ENCODE measurements around the gene CATSPER4.

Gene CATSPER4

GRCh38 chr1:26189331-26189730, 1.1 kb upstream of the CATSPER4 start:
- Histone ChIP-seq H3K36me3 (ENCODE audit: insufficient read depth) (no peaks in the 10 kb centered on the region), H3K27me3 (ENCODE audit: insufficient read depth, low read depth) (no peaks in the 10 kb centered on the region), H3K9ac (no peak overlapping the region), H3K27ac (no peak overlapping the region), H3K79me2 (ENCODE audit: insufficient read depth, low read depth) (no peaks in the 10 kb centered on the region), H2AFZ (ENCODE audit: low read depth) (no peak overlapping the region), H4K20me1 (ENCODE audit: insufficient read depth) (no peaks in the 10 kb centered on the region), H3K4me1 (ENCODE audit: low read depth, poor library complexity, severe bottlenecking) (no peaks in the 10 kb centered on the region), H3K4me2 (no peak overlapping the region), H3K4me3 (IDR thresholded peaks at IDR 0.05; ENCODE audit: insufficient read depth, low read depth, low read length) (no peak overlapping the region)
- TF ChIP-seq, protein P1, sequence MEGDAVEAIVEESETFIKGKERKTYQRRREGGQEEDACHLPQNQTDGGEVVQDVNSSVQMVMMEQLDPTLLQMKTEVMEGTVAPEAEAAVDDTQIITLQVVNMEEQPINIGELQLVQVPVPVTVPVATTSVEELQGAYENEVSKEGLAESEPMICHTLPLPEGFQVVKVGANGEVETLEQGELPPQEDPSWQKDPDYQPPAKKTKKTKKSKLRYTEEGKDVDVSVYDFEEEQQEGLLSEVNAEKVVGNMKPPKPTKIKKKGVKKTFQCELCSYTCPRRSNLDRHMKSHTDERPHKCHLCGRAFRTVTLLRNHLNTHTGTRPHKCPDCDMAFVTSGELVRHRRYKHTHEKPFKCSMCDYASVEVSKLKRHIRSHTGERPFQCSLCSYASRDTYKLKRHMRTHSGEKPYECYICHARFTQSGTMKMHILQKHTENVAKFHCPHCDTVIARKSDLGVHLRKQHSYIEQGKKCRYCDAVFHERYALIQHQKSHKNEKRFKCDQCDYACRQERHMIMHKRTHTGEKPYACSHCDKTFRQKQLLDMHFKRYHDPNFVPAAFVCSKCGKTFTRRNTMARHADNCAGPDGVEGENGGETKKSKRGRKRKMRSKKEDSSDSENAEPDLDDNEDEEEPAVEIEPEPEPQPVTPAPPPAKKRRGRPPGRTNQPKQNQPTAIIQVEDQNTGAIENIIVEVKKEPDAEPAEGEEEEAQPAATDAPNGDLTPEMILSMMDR (conservative IDR thresholded peaks at IDR 0.05; ENCODE audit: low read depth, low read length): no peak

- H3K36me3 ChIP-seq (ENCODE audit: insufficient read depth): no peaks in the 10 kb centered on the region
- no peak overlapping the region for H2AFZ ChIP-seq (ENCODE audit: low read depth)
- H3K4me2 ChIP-seq: no peak overlapping the region
- no peak overlapping the region for H3K9ac ChIP-seq
- no peak overlapping the region for H3K27ac ChIP-seq
- H3K4me1 ChIP-seq (ENCODE audit: low read depth, poor library complexity, severe bottlenecking): no peaks in the 10 kb centered on the region
- H4K20me1 ChIP-seq (ENCODE audit: insufficient read depth): no peaks in the 10 kb centered on the region
- no peaks in the 10 kb centered on the region for H3K79me2 ChIP-seq (ENCODE audit: insufficient read depth, low read depth)
- TF ChIP-seq, protein P1 (conservative IDR thresholded peaks at IDR 0.05; ENCODE audit: low read depth, low read length): no peak
- no peaks in the 10 kb centered on the region for H3K27me3 ChIP-seq (ENCODE audit: insufficient read depth, low read depth)
- no peak overlapping the region for H3K4me3 ChIP-seq (IDR thresholded peaks at IDR 0.05; ENCODE audit: insufficient read depth, low read depth, low read length)
Measured at GRCh38 chr1:26189751-26190275, 589 bp upstream of the CATSPER4 start.

DNA sequence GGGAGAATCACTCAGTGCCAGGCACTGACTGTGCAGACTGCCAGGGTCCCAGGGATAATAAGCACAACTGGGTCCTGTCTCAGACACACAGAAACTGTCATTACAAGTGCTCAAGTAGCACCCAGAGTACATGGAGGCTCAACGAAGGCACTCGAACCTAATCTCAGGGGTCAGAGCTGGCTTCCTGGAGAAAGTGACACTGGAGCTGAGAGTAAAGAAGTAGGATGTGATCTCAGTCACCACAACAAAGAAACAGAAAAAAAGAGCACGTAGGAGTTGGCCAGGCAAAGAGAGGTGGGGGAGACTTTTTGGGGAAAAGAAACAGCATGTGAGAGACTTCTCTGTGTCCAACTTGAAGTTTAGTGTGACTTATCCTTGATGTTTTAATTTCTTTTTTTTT, 1.3 kb downstream of the CATSPER4 start:
- Histone ChIP-seq H4K20me1 (ENCODE audit: insufficient read depth) (no peaks in the 10 kb centered on the region), H3K4me1 (ENCODE audit: low read depth, poor library complexity, severe bottlenecking) (no peaks in the 10 kb centered on the region), H2AFZ (ENCODE audit: low read depth) (no peak overlapping the region), H3K27ac (no peak overlapping the region), H3K79me2 (ENCODE audit: insufficient read depth, low read depth) (no peaks in the 10 kb centered on the region), H3K4me2 (no peak overlapping the region), H3K4me3 (IDR thresholded peaks at IDR 0.05; ENCODE audit: insufficient read depth, low read depth, low read length) (no peak overlapping the region), H3K9ac (no peak overlapping the region), H3K27me3 (ENCODE audit: insufficient read depth, low read depth) (no peaks in the 10 kb centered on the region), H3K36me3 (ENCODE audit: insufficient read depth) (no peaks in the 10 kb centered on the region)
- TF ChIP-seq, protein P1 (conservative IDR thresholded peaks at IDR 0.05; ENCODE audit: low read depth, low read length): no peak

GRCh38 chr1:26195805-26196204, 5.4 kb downstream of the CATSPER4 start:
- Histone ChIP-seq H3K9ac (no peak overlapping the region), H3K27me3 (ENCODE audit: insufficient read depth, low read depth) (no peaks in the 10 kb centered on the region), H3K79me2 (ENCODE audit: insufficient read depth, low read depth) (no peaks in the 10 kb centered on the region), H3K4me1 (ENCODE audit: low read depth, poor library complexity, severe bottlenecking) (no peaks in the 10 kb centered on the region), H2AFZ (ENCODE audit: low read depth) (no peak overlapping the region), H3K4me2 (no peak overlapping the region), H3K36me3 (ENCODE audit: insufficient read depth) (no peaks in the 10 kb centered on the region), H4K20me1 (ENCODE audit: insufficient read depth) (no peaks in the 10 kb centered on the region), H3K27ac (no peak overlapping the region), H3K4me3 (IDR thresholded peaks at IDR 0.05; ENCODE audit: insufficient read depth, low read depth, low read length) (no peak overlapping the region)
- TF ChIP-seq, protein P1 (conservative IDR thresholded peaks at IDR 0.05; ENCODE audit: low read depth, low read length): no peak

Data from KMS-11 (cell line).